SU-DHL-6 (cell line): ENCODE measurements around the gene SHOX.
"Not testable (repeated sequence)": the region's sequence is repeated elsewhere in the genome, so short reads cannot be mapped to it uniquely, and the experiment has no call there.

ENCODE experiments used
- H2AFZ ChIP-seq: fragments of 200-600 bp; sonication (generic); 2 replicates; pipeline ENCODE4 v1.6.1; 2014; ENCODE audit warnings: low read depth, mild to moderate bottlenecking, moderate library complexity, mixed read lengths, antibody characterized with exemption, low read length; ENCODE audit not compliant: severe bottlenecking
- H3F3A ChIP-seq: fragments of 200-600 bp; shearing (Covaris generic); 2 replicates; pipeline ENCODE4 v1.6.0; 2016; ENCODE audit warnings: antibody characterized with exemption, mild to moderate bottlenecking; ENCODE audit not compliant: insufficient read depth
- H3K27ac ChIP-seq: fragments of 200-600 bp; sonication (generic); 2 replicates; pipeline ENCODE4 v1.5.1; 2016; ENCODE audit warnings: low read depth, mild to moderate bottlenecking, low read length, moderate library complexity, mixed read lengths
- H3K27me3 ChIP-seq: fragments of 200-600 bp; sonication (generic), shearing (Covaris generic); 2 replicates; pipeline ENCODE4 v1.6.0; 2014; ENCODE audit warnings: mild to moderate bottlenecking, low read length
- H3K36me3 ChIP-seq: fragments of 200-600 bp; sonication (generic); 2 replicates; pipeline ENCODE4 v1.6.1; 2014; ENCODE audit warnings: mild to moderate bottlenecking, low read length, mixed read lengths
- H3K4me2 ChIP-seq: fragments of 300-600, 200-600 bp; shearing (Covaris generic), sonication (generic); 2 replicates; pipeline ENCODE4 v1.6.0; 2014; ENCODE audit warnings: low read length, low read depth, mild to moderate bottlenecking; ENCODE audit not compliant: poor library complexity, severe bottlenecking
- H3K4me3 ChIP-seq: fragments of 200-600 bp; sonication (generic); 2 replicates; pipeline ENCODE4 v1.5.1; 2014; ENCODE audit warnings: antibody characterized with exemption, low read length, mild to moderate bottlenecking, mixed read lengths; ENCODE audit not compliant: insufficient read depth, poor library complexity, severe bottlenecking
- H3K79me2 ChIP-seq: fragments of 200-600 bp; sonication (generic); 2 replicates; pipeline ENCODE4 v1.6.1; 2014; ENCODE audit warnings: mild to moderate bottlenecking, low read length, moderate library complexity; ENCODE audit not compliant: insufficient read depth
- H3K9ac ChIP-seq: fragments of 200-600 bp; sonication (generic); 2 replicates; pipeline ENCODE4 v1.7.0; 2014; ENCODE audit warnings: mild to moderate bottlenecking, low read length
- H3K9me2 ChIP-seq: fragments of 200-600 bp; sonication (generic); replicated peaks from 2 replicates; pipeline ENCODE4 v1.6.1; 2014; ENCODE audit warnings: low read length; ENCODE audit not compliant: insufficient read depth
- H3K9me3 ChIP-seq: fragments of 200-600 bp; sonication (generic); 2 replicates; pipeline ENCODE4 v1.6.1; 2014; ENCODE audit warnings: low read length, mixed read lengths; ENCODE audit not compliant: insufficient read depth
- H4K20me1 ChIP-seq: fragments of 200-600 bp; sonication (generic); 2 replicates; pipeline ENCODE4 v1.6.1; 2014; ENCODE audit warnings: low read depth, mild to moderate bottlenecking, antibody characterized with exemption, low read length, moderate library complexity, mixed read lengths
- CTCF ChIP-seq: fragments of 200-600 bp; sonication (generic); IDR thresholded peaks from one replicate; pipeline ENCODE4 v1.5.1; 2017; ENCODE audit warnings: antibody characterized with exemption, mild to moderate bottlenecking, low read length, moderate library complexity; ENCODE audit not compliant: insufficient read depth, poor library complexity, severe bottlenecking
- EZH2phosphoT487 ChIP-seq: fragments of 200-600 bp; sonication (generic), shearing (Covaris generic); conservative IDR thresholded peaks from 2 replicates; pipeline ENCODE4 v1.6.1; 2018; ENCODE audit warnings: mild to moderate bottlenecking, antibody characterized with exemption, low read length, moderate library complexity, mixed read lengths

SHOX gene

GRCh38 chrX:590693-591404, 39.7 kb upstream of the SHOX start:
- no peaks in the 10 kb centered on the region for H3K27me3 ChIP-seq
- H3K36me3 ChIP-seq, result no peaks in the 10 kb centered on the region
- no peak for TF ChIP-seq CTCF
- TF ChIP-seq EZH2phosphoT487, result no peak

GRCh38 chrX:599837-600715, 30.5 kb upstream of the SHOX start:
- no peaks in the 10 kb centered on the region for H3K27me3 ChIP-seq
- H3K9ac ChIP-seq, result no peak overlapping the region
- H3F3A ChIP-seq, result no peaks in the 10 kb centered on the region
- H3K4me2 ChIP-seq, result no peak overlapping the region
- no peaks in the 10 kb centered on the region for H3K9me2 ChIP-seq
- no peak overlapping the region for H3K4me3 ChIP-seq
- no peak overlapping the region for H2AFZ ChIP-seq
- no peaks in the 10 kb centered on the region for H3K9me3 ChIP-seq
- no peaks in the 10 kb centered on the region for H3K36me3 ChIP-seq
- TF ChIP-seq CTCF (no peak), EZH2phosphoT487 (no peak)
- no peak overlapping the region for H3K27ac ChIP-seq
- no peaks in the 10 kb centered on the region for H3K79me2 ChIP-seq
- H4K20me1 ChIP-seq, result no peaks in the 10 kb centered on the region

More at GRCh38 chrX:590693-591404, 39.7 kb upstream of the SHOX start:
- H3K9ac ChIP-seq, result no peak overlapping the region
- H4K20me1 ChIP-seq, result no peaks in the 10 kb centered on the region
- H3K4me3 ChIP-seq, result no peak overlapping the region
- H3K4me2 ChIP-seq, result no peak overlapping the region
- no peaks in the 10 kb centered on the region for H3F3A ChIP-seq
- no peaks in the 10 kb centered on the region for H3K9me3 ChIP-seq
- no peak overlapping the region for H3K27ac ChIP-seq
- H3K9me2 ChIP-seq, result no peaks in the 10 kb centered on the region
- no peaks in the 10 kb centered on the region for H3K79me2 ChIP-seq
- H2AFZ ChIP-seq, result no peak overlapping the region

- not testable (repeated sequence) for H3K27ac ChIP-seq, H3K9me3 ChIP-seq, H3F3A ChIP-seq, H4K20me1 ChIP-seq, H3K4me2 ChIP-seq, H3K4me3 ChIP-seq, H3K79me2 ChIP-seq, H3K9me2 ChIP-seq, H2AFZ ChIP-seq, H3K27me3 ChIP-seq, H3K36me3 ChIP-seq, H3K9ac ChIP-seq
Measured at GRCh38 chrX:603029-603428, 27.6 kb upstream of the SHOX start.

- not testable (repeated sequence) for H2AFZ ChIP-seq, H3K9me3 ChIP-seq, H4K20me1 ChIP-seq, H3K9ac ChIP-seq, H3K27ac ChIP-seq, H3K27me3 ChIP-seq, H3K79me2 ChIP-seq, H3K36me3 ChIP-seq, H3K9me2 ChIP-seq, H3K4me2 ChIP-seq, H3K4me3 ChIP-seq, H3F3A ChIP-seq
Measured at GRCh38 chrX:604616-605015, 26.0 kb upstream of the SHOX start.

GRCh38 chrX:608088-608487, 22.5 kb upstream of the SHOX start:
- not testable (repeated sequence) for H3F3A ChIP-seq, H3K4me3 ChIP-seq, H3K79me2 ChIP-seq, H3K36me3 ChIP-seq, H3K4me2 ChIP-seq, H3K9me2 ChIP-seq, H2AFZ ChIP-seq, H3K27ac ChIP-seq, H3K27me3 ChIP-seq, H3K9me3 ChIP-seq, H3K9ac ChIP-seq, H4K20me1 ChIP-seq
